Endothelial cell of umbilical vein (primary cell): ENCODE data around the gene SDHC.

Experiments
- EZH2 ChIP-seq: IDR thresholded peaks from 2 replicates; pipeline ENCODE4 v1.6.1; 2012; ENCODE audit warnings: borderline replicate concordance, low read depth, mild to moderate bottlenecking, moderate library complexity, low read length, inconsistent platforms; ENCODE audit not compliant: severe bottlenecking
- JUN ChIP-seq: IDR thresholded peaks from 2 replicates; pipeline ENCODE4 v1.6.1; 2011; ENCODE audit warnings: borderline replicate concordance, low read depth; ENCODE audit not compliant: insufficient read length, insufficient read depth
- POLR2A ChIP-seq: IDR thresholded peaks from 2 replicates; pipeline ENCODE4 v1.6.1; 2012; ENCODE audit warnings: low read depth, mild to moderate bottlenecking, control low read depth, low read length
- TF ChIP-seq, protein P1 (sequence below), 2 donors: IDR thresholded peaks; 1 replicate in 1 of 2; 2 replicates in 1 of 2; pipeline ENCODE4 v1.5.1; 2011; ENCODE audit warnings: low read length in 2 of 2, mild to moderate bottlenecking in 2 of 2, moderate library complexity in 2 of 2, control low read depth in 1 of 2, inconsistent platforms in 1 of 2, low read depth in 1 of 2; ENCODE audit not compliant: insufficient read depth in 1 of 2; ENCODE audit errors: extremely low read depth in 1 of 2
- TF ChIP-seq, protein P2 (sequence below): IDR thresholded peaks from 2 replicates; pipeline ENCODE4 v1.6.1; 2011; ENCODE audit not compliant: insufficient read depth, insufficient read length

DNA sequence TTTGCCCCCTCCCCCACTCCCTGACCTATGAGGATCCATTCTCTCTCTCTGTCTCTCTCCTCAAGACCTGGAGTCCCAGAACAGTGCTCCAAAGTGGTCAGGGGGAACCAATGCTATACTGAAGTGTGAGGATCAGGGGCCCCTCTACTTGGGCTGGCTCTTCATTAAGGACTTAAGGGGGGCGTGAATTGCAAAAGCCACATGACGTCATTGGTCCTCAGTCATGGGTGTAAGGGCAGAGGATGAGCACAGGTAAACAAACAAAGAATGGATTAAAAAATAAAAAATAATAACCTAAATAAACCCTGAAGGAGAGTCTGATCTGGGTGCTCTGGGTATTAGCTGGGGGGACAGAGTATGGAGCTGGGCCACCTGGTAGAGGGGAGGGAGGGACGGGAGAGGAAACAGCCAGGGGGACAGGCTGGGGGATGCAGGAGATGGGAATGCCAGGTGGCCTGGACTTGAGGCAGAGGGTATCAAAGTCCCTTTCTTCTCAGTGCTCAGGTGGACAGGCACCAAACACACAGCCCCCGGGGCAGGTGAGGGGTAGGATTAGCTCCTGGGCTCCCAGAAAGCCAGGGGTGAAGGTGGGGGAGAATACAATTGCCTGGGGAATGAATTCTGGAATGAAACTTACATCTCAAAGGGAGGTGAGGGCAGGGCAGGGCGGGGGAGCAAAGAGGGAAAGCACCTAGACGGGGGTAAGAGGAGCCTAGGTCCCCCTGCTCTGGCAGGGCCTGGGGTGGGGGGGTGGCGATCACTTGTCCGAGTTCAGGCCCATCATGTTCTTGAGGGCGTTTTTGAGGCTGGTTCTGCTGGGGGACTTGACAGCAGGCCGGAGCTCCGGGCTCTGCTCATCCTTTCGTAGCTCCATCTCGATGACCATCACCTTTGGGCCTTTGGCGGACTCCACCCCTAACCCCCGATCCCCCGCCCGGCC lies 9.0 kb upstream of the SDHC start:
- TF ChIP-seq, protein P1, sequence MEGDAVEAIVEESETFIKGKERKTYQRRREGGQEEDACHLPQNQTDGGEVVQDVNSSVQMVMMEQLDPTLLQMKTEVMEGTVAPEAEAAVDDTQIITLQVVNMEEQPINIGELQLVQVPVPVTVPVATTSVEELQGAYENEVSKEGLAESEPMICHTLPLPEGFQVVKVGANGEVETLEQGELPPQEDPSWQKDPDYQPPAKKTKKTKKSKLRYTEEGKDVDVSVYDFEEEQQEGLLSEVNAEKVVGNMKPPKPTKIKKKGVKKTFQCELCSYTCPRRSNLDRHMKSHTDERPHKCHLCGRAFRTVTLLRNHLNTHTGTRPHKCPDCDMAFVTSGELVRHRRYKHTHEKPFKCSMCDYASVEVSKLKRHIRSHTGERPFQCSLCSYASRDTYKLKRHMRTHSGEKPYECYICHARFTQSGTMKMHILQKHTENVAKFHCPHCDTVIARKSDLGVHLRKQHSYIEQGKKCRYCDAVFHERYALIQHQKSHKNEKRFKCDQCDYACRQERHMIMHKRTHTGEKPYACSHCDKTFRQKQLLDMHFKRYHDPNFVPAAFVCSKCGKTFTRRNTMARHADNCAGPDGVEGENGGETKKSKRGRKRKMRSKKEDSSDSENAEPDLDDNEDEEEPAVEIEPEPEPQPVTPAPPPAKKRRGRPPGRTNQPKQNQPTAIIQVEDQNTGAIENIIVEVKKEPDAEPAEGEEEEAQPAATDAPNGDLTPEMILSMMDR (IDR thresholded peaks at IDR 0.05; ENCODE audit: extremely low read depth in 1 of 2, insufficient read depth in 1 of 2, low read depth in 1 of 2, low read length in 2 of 2), result no peak
- TF ChIP-seq, protein P2, sequence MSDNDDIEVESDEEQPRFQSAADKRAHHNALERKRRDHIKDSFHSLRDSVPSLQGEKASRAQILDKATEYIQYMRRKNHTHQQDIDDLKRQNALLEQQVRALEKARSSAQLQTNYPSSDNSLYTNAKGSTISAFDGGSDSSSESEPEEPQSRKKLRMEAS, result no peak
- TF ChIP-seq POLR2A (no peak), EZH2 (no peak), JUN (no peak)
